GM23338 (cell line): Measurements from ENCODE around the gene LPP. TPM values are rescaled to one million over a fixed set of nuclear protein-coding genes. Genes with fewer than 3 reads are reported as not detected.

ENCODE experiments used
- ATAC-seq: fragments of 200-7000 bp; cut with Tn5 transposase; 3 replicates; pipeline ENCODE4 v1.9.1; 2020
- DNase-seq: peaks from one replicate; pipeline ENCODE4 v3.0.0-alpha.2; 2015; ENCODE audit warnings: low spot score
- H2AFZ ChIP-seq: fragments of 200-600 bp; sonication (generic); 2 replicates; pipeline ENCODE4 v1.8.0; 2016; ENCODE audit warnings: antibody characterized with exemption, mild to moderate bottlenecking, moderate library complexity
- H3F3A ChIP-seq: fragments of 200-600 bp; sonication (generic); replicated peaks from 2 replicates; pipeline ENCODE4 v1.8.0; 2017; ENCODE audit warnings: antibody characterized with exemption, mixed run types, low read depth
- H3K27ac ChIP-seq: fragments of 200-600 bp; sonication (generic); 2 replicates; pipeline ENCODE4 v1.6.1; 2016; ENCODE audit warnings: low read depth
- H3K27me3 ChIP-seq: fragments of 200-600 bp; sonication (generic); 2 replicates; pipeline ENCODE4 v1.8.0; 2016; ENCODE audit warnings: mild to moderate bottlenecking, mixed run types, moderate library complexity; ENCODE audit not compliant: insufficient read depth
- H3K36me3 ChIP-seq: fragments of 200-600 bp; sonication (generic); 2 replicates; pipeline ENCODE4 v1.8.0; 2016; ENCODE audit warnings: mild to moderate bottlenecking; ENCODE audit not compliant: insufficient read depth
- H3K4me1 ChIP-seq: fragments of 200-600 bp; sonication (generic); 2 replicates; pipeline ENCODE4 v1.8.0; 2016; ENCODE audit warnings: mild to moderate bottlenecking, moderate library complexity; ENCODE audit not compliant: insufficient read depth
- H3K4me2 ChIP-seq: fragments of 200-600 bp; sonication (generic); 2 replicates; pipeline ENCODE4 v1.7.1; 2017; ENCODE audit warnings: mixed run types
- H3K4me3 ChIP-seq: fragments of 200-600 bp; sonication (generic); 2 replicates; pipeline ENCODE4 v1.6.1; 2016; ENCODE audit warnings: mixed run types
- H3K79me2 ChIP-seq: fragments of 200-600 bp; sonication (generic); replicated peaks from 2 replicates; pipeline ENCODE4 v1.8.0; 2017; ENCODE audit warnings: mild to moderate bottlenecking; ENCODE audit not compliant: insufficient read depth
- H3K9me2 ChIP-seq: fragments of 200-600 bp; sonication (generic); 2 replicates; pipeline ENCODE4 v1.8.0; 2017; ENCODE audit not compliant: insufficient read depth
- H4K20me1 ChIP-seq: fragments of 200-600 bp; sonication (generic); replicated peaks from 2 replicates; pipeline ENCODE4 v1.8.0; 2017; ENCODE audit warnings: mild to moderate bottlenecking; ENCODE audit not compliant: insufficient read depth
- H3K27ac Mint-ChIP-seq: 2 replicates; pipeline ENCODE4 v1.8.0; 2020; ENCODE audit warnings: inconsistent platforms, mild to moderate bottlenecking, moderate library complexity, mixed read lengths
- H3K27me3 Mint-ChIP-seq: 3 replicates; pipeline ENCODE4 v1.8.0; 2022; ENCODE audit warnings: low read depth, mild to moderate bottlenecking, moderate library complexity, mixed read lengths, inconsistent platforms; ENCODE audit not compliant: insufficient read depth, poor library complexity
- H3K36me3 Mint-ChIP-seq: 3 replicates; pipeline ENCODE4 v1.8.0; 2021; ENCODE audit warnings: low read depth, mild to moderate bottlenecking, inconsistent platforms, moderate library complexity, mixed read lengths
- H3K4me1 Mint-ChIP-seq: 3 replicates; pipeline ENCODE4 v1.8.0; 2020; ENCODE audit warnings: mild to moderate bottlenecking, inconsistent platforms, mixed read lengths
- H3K4me3 Mint-ChIP-seq: 3 replicates; pipeline ENCODE4 v1.8.0; 2021; ENCODE audit warnings: moderate library complexity, mild to moderate bottlenecking, inconsistent platforms, mixed read lengths
- H3K9me3 Mint-ChIP-seq: 3 replicates; pipeline ENCODE4 v1.8.0; 2020; ENCODE audit warnings: moderate library complexity, mild to moderate bottlenecking, inconsistent platforms, mixed read lengths
- CREB1 ChIP-seq: fragments of 250-450 bp; sonication (Bioruptor Pico); IDR thresholded peaks from 2 replicates; pipeline ENCODE4 v1.5.0; 2020; ENCODE audit warnings: low read depth, mild to moderate bottlenecking, moderate library complexity
- CTCF ChIP-seq, 2 experiments: fragments of 200-600 bp in 1 of 2; sonication (generic) in 1 of 2; conservative IDR thresholded peaks; 2 replicates each; pipeline versions ENCODE4 v1.5.1 to v1.6.1; 2016 to 2017; ENCODE audit warnings: antibody characterized with exemption in 2 of 2, low read depth in 2 of 2, mild to moderate bottlenecking in 2 of 2, moderate library complexity in 1 of 2
- ETS1 ChIP-seq: IDR thresholded peaks from 2 replicates; pipeline ENCODE4 v1.6.1; 2016; ENCODE audit warnings: antibody characterized with exemption
- EZH2 ChIP-seq: fragments of 200-600 bp; sonication (generic); IDR thresholded peaks from one replicate; pipeline ENCODE4 v1.8.0; 2017; ENCODE audit warnings: antibody characterized with exemption, mild to moderate bottlenecking, low read depth; ENCODE audit not compliant: unreplicated experiment
- EZH2phosphoT487 ChIP-seq: fragments of 200-600 bp; sonication (generic); IDR thresholded peaks from one replicate; pipeline ENCODE4 v1.8.1; 2018; ENCODE audit warnings: antibody characterized with exemption; ENCODE audit not compliant: unreplicated experiment
- JUNB ChIP-seq: IDR thresholded peaks from one replicate; pipeline ENCODE4 v1.6.1; 2016; ENCODE audit warnings: antibody characterized with exemption; ENCODE audit not compliant: unreplicated experiment
- NANOG ChIP-seq: IDR thresholded peaks from 2 replicates; pipeline ENCODE4 v1.6.1; 2016; ENCODE audit warnings: antibody characterized with exemption, borderline replicate concordance
- POLR2AphosphoS5 ChIP-seq: IDR thresholded peaks from 2 replicates; pipeline ENCODE4 v1.6.1; 2016; ENCODE audit warnings: antibody characterized with exemption, low read depth
- REST ChIP-seq: IDR thresholded peaks from one replicate; pipeline ENCODE4 v1.6.1; 2018; ENCODE audit warnings: antibody characterized with exemption; ENCODE audit not compliant: unreplicated experiment
- STAT1 ChIP-seq: IDR thresholded peaks from one replicate; pipeline ENCODE4 v1.6.1; 2016; ENCODE audit warnings: antibody characterized with exemption; ENCODE audit not compliant: unreplicated experiment
- ZNF114 ChIP-seq: fragments of 250-450 bp; sonication (Bioruptor Pico); IDR thresholded peaks from 2 replicates; pipeline ENCODE4 v1.5.0; 2020; ENCODE audit warnings: mild to moderate bottlenecking, moderate library complexity
- ZNF331 ChIP-seq: fragments of 250-450 bp; sonication (Bioruptor Pico); IDR thresholded peaks from 2 replicates; pipeline ENCODE4 v1.5.0; 2020; ENCODE audit warnings: low read depth, mild to moderate bottlenecking, moderate library complexity
- ZNF462 ChIP-seq: fragments of 250-450 bp; sonication (Bioruptor Pico); IDR thresholded peaks from 2 replicates; pipeline ENCODE4 v1.5.0; 2020; ENCODE audit warnings: mild to moderate bottlenecking, moderate library complexity
- polyA plus RNA-seq: library from polyadenylated mRNA; unstranded; fragments of >200 nt; fragmentation: Nextera tagmentation; extraction: Ambion mirVana; gene quantifications from 2 replicates; pipeline ENCODE4 v1.2.1, GENCODE V29; 2016
- total RNA-seq: library from RNA; depleted of rRNA; stranded (reverse); fragments of >200 nt; shearing (Covaris generic); gene quantifications from 2 replicates; pipeline ENCODE4 v1.2.3, GENCODE V29; 2014

Gene LPP
- total and polyA plus RNA-seq, 2 experiments from 2014 or later = 23.0 to 35.2 TPM

GRCh38 chr3:188854772-188855149 lies 700.8 kb downstream of the LPP start:
- no peaks in the 10 kb centered on the region for H3K9me2 ChIP-seq
- Mint-ChIP-seq H3K9me3 (no peaks in the 10 kb centered on the region), H3K27ac (no peak overlapping the region), H3K36me3 (no peaks in the 10 kb centered on the region), H3K4me1 (no peaks in the 10 kb centered on the region; the same call in 2 of the 3 replicates), H3K27me3 (no peaks in the 10 kb centered on the region), H3K4me3 (no peak overlapping the region)
- no peaks in the 10 kb centered on the region for H3K79me2 ChIP-seq
- TF ChIP-seq NANOG (no peak), POLR2AphosphoS5 (no peak), STAT1 (no peak), CTCF (conservative IDR thresholded peaks at IDR 0.05; ENCODE audit: low read depth in 2 of 2) (no peak), CREB1 (no peak), ZNF114 (CRISPR knock-in tag) (no peak), ZNF331 (CRISPR knock-in tag) (no peak), EZH2phosphoT487 (no peak), ETS1 (no peak), EZH2 (no peak), REST (no peak), ZNF462 (CRISPR knock-in tag) (no peak), JUNB (no peak)
- no peak overlapping the region for H3K4me3 ChIP-seq
- H3K27ac ChIP-seq = no peak overlapping the region
- no peaks in the 10 kb centered on the region for H3K4me1 ChIP-seq
- ATAC-seq (no peak), DNase-seq (no peak)
- no peaks in the 10 kb centered on the region for H3K27me3 ChIP-seq
- H3K36me3 ChIP-seq = no peaks in the 10 kb centered on the region
- H3F3A ChIP-seq = no peaks in the 10 kb centered on the region
- no peak overlapping the region for H3K4me2 ChIP-seq
- H4K20me1 ChIP-seq = no peaks in the 10 kb centered on the region; the same call in 1 of the 2 replicates
- no peak overlapping the region for H2AFZ ChIP-seq
